UCSD-AML1 (cell line): Measurements from ENCODE around the gene MFN2.

Experiments
- DNase-seq: peaks from one replicate; lab custom pipeline; 2025; ENCODE audit not compliant: unreplicated experiment; lab: John Stamatoyannopoulos, UW

Gene MFN2

DNA sequence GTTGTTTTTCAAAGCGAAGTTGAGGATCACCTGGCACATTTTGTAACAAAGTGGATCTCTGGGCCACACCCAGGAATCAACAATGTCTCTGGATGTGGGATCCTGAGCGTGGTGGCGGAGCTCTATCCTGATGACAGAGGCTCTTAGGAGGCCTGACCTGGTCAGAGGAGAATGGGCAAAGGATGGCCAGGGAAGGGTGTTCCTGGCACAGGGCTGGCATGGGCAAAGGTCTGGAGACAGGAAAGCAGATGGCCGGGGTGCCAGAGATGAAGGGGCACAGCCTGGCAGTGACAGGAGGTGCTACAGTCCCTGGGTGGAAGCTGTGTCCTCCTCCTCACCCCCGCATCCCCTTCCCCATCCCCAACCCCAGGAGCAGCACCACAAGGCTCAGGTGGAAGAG is 20.0 kb upstream of the MFN2 start:
- no peak for DNase-seq

DNA sequence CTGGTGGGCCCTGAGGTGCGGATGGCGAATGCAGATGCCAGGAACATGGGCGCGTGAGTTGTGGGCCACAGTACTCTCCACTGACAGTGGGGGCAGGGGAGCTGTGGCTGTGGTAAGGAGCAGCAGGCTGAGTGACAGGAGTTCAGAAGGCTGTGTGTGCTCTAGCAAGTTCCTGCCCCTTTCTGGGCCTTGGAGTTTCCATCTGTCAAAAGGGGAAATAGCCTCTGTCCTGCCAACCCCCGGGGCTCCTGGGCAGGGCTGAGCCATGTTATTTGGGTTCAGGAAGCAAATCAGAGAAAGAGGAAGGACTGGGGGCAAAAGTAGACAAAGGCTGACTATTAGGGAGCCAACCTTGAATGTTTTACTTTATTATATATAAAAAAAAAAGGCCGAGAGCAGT is 19.5 kb upstream of the MFN2 start:
- DNase-seq = no peak

DNA sequence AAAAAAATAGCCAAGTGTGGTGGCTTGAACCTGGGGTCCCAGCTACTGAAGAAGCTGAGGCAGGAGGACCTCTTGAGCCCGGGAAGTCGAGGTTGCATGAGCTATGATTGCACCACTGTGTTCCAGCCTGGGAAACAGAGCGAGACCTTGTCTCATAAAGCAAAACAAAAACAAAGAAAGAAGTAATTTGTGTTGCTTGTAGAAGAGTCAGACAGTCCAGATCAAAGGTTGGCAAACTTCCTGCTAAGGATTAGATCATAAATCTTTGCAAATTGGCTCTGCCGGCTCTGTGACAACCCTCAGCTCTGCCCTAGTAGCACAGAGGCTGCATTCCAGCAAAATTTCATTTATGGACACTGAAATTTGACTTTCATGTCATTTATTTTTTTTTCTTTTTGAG is 19.0 kb upstream of the MFN2 start:
- DNase-seq = no peak

DNA sequence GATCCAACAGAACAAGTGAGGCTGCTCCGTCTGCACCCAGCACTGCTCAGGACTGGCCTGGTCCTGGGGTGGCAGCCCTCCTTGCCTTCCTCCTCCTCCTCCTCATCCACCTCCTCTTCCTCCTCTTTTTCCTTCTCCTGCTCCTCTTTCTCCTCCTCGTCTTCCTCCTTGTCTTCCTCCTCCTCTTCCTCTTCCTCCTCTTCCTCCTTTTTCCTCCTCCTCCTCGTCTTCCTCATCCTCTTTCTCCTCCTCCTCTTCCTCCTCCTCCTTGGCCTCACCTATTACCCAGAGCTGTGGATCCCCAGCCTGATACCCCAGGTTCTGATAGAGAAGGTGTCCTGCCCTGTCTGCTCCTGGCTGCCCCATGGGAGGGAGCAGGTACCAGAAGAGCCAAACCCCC is 16.6 kb upstream of the MFN2 start:
- DNase-seq = no peak

DNA sequence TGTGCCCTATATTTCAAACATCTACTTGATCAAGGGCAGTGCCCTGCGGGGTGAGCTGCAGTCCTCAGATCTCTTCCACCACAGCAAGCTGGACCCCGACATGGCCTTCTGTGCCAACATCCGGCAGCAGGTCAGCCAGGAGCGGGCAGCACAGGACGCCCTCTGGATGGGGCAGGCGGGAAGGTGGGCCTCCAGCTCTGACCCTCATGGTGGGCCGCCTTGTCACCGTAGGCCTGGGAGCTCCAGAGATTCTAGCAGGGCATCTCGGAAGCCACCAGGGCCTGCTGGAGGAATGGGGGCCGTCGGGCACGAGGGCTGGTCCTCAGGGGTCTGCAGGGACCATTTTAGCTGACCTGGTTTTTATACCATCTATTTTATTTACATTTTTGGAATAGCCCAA is 15.6 kb upstream of the MFN2 start:
- no peak for DNase-seq

DNA sequence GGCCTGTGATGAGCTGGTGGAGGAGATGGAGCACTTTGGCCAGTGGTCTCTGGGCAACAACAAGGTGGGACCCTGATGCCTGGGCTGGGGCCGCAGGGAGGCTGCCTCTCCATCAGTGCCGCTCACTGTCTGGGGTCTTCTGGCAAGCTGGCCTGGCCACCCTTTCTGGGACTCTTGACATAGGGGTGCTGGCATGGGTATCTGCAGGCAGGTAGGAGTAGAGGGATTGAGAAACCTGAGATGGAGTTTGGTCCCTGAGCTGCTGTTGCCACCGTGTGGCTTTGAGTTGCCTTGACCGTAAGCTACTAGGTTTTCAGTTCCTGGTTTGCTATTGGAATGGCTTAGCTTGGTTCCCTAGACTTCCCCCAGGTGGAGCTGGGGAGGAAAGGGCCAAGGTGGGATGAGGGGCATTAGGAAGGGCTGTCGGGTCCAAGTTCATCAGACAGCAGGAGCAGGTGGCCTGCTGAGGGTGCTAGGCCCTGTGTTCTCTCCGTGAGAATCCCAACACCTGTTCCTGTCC is 13.2 kb upstream of the MFN2 start:
- peak; percentile 45 for DNase-seq

DNA sequence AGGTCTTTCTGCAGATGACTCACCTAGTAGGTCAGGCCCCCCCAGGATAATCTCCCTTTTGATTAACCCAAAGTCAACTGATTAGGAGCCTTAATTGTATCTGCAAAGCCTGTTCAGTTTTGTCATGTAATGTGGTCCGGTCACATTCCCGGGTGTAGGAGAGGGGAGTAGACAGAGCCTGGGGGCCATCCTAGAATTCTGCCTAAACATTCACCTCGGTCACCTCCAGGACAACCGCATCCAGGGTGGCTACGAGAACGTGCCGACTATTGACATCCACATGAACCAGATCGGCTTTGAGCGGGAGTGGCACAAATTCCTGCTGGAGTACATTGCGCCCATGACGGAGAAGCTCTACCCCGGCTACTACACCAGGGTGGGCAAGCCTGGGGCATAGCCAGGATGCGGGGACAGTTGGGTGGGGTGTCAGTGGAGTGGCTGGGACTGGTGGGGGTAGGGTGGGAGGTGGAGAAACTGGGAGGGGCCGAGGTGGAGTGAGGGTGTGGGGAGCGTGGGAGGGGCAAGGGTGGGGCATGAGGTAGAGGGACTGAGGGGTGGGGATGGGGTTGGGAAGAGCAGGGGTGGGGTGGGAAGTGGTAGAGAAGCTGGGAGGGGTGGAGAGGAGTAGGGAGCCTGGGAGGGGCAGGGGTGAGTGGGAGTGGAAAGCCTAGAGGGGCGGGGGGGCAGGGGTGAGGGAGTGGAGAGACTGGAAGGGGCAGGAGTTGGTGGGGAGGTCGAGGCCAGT is 9.6 kb upstream of the MFN2 start:
- DNase-seq = no peak

DNA sequence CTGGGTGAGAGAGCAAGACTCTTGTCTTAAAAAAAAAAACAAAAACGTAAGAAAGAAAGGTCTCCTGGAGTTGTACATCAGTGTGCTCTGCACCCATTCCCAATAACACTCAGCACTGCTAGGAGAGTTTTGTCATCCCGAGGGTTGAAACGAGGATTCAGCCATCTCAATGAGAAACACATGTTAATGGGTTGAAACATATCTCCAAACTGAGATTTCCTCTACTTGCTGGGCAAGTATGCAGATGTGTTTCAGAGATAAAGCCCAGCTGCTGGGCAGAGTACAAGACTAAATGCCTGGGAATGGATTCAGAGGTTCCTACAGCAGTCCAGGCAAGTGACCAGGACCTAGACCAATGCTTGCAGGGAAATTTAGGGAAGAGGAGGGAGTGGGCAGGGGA is 2.6 kb upstream of the MFN2 start:
- DNase-seq = no peak

DNA sequence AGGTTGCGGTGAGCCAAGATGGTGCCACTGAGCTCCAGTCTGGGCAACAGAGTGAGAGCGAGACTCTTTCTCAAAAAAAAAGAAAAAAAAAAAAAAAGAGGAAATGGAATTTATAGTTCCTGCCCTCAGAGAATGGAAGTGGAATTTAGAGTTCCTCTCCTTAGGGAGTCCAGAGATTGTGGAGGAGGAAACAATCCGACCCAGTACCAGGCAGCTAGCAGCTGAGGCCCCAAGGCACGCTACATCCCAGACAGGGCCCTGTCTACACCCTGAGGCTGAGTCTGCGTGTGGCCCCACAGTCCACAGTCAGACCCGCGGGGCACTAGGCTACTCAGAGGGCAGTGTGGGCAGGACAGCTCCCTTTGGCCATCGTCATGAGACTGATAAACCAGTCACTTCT is 1.9 kb upstream of the MFN2 start:
- no peak for DNase-seq

DNA sequence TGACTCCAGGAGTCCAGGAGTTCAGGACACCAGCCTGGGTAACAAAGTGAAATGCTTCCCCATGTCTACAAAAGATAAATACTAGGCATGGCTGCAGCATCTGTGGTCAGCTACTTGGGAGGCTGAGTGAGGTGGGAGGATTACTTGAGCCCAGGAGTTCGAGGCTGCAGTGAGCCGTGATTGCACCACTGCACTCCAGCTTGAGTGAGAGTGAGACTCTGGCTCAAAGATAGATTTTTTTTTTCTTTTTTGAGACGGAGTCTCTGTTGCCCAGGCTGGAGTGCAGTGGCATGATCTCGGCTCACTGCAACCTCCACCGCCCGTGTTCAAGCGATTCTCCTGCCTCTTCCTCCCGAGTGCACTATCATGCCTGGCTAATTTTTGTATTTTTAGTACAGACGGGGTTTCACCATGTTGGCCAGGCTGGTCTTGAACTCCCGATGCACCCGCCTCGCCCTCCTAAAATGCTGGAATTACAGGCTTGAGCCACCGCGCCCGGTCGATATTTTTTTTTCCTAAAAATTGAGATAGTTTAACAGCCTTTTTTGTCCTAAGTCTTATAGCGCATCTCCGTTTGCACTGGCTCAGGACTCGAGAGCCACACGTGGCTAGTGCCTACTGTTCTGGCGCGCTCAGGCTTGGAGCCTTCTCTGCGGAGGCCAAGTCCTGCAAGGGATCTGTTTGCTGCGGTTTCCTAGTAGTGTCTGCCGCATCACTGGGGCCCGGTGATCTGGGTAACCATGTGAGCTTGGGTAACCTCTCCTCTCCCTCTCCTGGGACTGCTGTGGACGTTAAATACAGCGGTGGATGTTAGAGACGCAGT is 1.0 kb upstream of the MFN2 start:
- DNase-seq = no peak

DNA sequence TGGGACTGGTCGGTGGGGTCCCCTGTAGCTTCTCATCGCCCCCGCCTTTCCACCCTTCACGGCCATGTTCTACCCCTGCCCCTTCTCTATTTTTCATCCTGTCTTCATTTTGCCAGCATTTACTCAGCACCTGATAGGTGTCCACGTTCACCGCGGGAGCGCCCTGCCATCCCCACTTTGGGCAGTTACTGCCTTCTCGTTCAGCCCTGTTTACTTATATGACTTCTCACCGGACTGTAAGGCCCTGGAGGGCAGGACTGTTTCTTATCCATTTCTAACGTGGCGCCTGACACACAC is 380 bp downstream of the MFN2 start:
- DNase-seq = no peak

DNA sequence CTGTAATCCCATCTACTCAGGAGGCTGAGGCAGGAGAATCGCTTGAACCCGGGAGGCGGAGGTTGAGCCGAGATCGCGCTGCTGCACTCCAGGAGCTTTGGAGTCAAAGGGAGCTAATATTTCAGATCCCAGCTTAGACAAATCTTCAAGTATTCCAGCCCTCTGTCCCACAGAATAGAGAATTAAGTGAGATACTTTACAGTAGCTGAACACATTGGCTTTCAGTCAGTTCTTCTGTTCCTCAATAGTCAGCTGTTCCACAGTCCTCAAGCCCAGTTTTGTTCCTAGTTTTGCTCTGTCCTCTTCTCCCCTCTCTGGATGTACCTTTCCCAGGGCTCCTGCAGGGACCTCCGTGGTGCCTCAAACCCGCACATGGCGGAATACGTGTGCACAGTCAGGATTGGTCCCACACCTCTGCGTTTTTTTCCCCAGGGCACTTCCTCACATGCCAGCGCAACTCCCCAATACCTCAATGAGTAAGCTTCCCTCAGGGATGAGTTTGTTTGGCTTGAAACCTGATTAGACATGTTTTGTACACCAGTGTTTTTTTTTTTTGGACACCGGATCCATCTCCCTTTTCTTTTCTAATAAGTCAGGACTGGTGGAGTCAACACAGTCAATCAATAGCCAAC is 1.2 kb downstream of the MFN2 start:
- DNase-seq = no peak

DNA sequence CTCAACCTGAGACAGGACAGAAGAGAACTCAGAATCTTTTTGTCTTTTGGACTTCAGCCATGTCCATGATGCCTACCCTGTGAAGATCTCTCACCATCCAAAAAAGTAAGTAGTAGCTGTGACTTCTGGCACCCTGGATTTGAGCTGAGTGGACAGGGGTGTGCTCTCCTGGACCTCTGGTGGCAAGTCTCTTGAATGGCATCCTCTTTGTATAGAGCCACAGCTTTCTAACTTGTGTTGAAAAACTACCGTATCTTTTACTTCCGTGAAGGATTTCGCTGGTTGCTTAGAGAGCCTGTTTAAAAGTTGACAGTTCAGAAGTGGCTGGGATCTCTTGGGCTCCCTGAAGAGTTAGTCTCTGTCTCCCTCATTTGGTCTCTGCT is 1.8 kb downstream of the MFN2 start:
- DNase-seq = no peak

DNA sequence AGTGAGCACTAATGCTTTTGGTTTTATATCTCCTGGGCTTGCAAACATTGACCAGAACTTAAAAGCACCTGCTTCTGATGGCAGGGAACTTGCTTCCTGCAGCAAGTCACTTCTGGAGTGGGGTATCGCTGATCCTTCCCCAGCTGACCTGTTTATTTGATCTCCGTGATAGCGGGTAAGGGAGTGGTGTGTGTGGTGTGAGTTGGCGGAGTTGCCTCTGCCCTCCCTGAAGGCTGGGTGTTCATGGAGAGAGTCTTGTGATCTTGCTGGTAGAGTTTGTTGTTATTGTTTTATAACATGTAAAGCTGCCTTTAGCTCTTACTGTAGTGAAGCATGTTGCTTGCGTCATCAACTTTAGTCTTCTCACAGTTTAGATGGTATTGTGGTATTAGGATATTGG is 3.9 kb downstream of the MFN2 start:
- no peak for DNase-seq

DNA sequence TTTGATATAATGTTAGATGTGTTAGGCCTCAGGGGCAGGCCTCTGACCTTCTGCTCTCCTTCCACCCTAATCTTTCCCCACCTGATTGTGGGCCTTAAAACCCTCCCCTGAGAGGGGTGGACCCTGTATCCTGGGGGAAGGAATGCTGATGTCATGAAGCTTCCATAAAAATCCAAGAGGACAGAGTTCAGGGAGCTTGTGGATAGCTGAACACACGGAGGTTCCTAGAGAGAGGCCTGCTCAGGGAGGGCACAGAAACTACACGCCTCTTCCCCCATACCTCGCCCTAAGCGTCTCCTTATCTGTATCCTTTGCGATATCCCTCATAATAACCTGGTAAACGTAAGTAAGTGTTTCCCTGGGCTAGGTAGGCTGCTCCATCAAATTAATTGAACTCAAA is 4.3 kb downstream of the MFN2 start:
- no peak for DNase-seq

DNA sequence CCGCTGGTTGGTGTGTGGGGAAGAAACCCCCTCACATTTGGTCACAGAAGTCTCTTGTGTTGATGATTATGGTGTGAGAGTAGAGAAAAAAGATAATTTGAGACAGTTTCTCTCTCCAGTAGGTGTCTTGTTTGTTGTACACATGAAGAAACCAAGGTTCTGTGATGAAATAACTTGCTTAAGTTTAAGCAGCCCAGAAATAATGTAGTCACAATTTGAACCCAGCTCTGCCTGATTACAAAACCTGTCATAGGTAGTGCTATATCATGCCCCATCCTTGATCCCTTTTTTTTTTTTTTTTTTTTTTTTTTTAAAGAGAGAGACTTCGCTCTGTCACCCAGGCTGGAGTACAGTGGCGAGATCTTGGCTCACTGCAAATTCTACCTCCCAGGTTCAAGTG is 4.9 kb downstream of the MFN2 start:
- no peak for DNase-seq

DNA sequence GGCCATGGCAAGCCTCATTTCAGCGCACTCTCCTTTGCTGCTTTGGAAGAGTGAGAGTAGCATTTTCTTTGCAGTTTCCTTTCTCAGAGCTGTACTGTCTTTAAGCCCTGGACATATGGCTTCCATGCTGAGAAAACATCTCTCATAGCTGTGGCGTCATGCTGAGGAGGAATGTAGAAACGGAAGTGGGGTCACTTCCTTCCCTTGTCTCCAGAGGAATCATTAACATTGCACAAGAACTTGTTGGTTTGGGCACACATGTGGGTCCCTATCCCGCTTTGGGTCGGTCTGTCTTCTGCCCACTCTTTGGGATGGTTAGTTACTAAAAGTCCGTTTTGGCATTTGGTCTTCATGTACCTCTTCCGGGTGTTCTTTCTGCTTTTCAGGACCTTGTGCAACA is 5.6 kb downstream of the MFN2 start:
- DNase-seq = no peak

DNA sequence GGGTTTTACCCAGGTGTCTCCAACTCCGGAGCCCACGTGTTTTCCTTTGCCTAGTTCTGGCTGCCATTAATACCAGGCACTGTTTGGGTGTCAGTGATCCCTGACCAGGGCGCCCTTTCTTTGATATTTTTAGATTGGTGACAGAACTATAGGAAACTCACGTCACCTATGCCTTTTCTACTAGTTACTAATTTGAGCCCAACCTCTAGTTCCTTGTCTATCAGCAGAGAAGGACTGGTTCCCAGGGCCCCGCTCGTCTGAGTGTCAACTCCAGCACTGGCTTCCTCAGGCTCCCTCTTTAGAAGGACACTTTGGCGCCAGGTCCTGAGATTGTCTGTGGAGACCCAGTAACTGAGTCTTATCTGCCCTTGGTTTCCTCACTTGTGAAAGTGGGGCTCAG is 9.4 kb downstream of the MFN2 start:
- no peak for DNase-seq

DNA sequence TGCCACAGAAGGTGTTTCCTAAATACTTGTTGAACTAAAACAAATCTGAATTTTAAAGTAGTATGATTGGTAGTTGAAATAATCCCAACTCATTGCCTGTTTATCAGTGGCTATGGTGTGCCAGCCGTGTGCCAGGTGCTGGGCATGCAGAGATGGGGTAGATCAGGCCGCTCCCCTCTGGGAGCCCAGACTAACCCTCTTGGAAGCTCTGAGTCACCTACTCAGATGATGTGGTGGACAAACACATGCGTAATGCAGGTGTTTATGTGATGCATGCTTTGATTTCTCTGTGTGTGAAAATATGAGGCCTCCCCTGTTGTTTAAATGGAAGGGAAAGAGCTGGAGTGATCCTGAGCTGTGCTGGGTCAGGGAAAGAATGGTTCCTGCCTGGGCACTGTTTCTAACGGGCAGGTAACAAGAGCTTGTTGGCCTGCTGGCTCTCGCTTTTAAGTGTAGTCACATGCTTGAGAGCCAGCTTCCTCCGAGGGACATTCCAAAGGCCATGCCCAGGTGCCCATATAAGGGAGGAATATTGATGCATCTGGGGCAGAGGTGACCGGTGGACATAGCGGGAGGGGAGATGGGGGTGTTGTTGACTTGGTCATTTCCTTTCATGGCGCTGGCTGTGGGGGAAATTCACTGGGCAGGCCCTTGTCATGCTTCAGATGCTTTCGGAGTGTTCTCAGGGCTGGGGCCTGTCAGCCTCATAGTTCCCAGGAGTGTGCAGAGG is 10.2 kb downstream of the MFN2 start:
- DNase-seq = no peak

DNA sequence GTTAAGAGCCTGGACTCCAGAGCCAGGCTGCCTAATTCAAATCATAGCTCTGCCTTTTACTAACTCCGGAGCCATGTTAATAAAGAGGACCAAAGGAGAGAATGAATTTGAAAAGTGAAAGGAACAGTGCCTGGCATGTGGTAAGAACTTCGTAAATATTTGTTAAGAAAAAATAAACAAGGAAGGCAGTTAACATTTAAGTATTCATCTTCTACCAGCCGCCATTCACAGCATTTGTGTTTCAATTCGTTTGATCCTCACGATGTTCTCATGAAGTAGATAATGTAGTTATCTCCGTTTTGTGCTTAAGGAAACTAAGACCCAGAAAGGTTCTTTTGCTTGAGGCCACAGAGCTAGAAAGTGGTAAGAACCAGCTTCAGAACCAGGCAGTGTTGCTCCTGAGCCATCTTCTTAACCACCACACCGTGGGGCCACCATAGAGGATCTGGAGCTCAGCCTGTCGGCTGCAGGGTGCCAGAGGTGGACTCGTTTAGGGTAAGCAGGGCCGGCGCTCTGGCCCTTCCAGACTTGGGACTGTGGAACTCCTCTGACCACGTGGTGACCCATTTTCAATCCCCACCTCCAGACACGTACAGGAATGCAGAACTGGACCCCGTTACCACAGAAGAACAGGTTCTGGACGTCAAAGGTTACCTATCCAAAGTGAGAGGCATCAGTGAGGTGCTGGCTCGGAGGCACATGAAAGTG is 11.9 kb downstream of the MFN2 start:
- no peak for DNase-seq
